Lung (tissue), 12 donors: Measurements from ENCODE around the gene ASTL. TPM values are rescaled to one million over a fixed set of nuclear protein-coding genes. Genes with fewer than 3 reads are reported as not detected.

Experiments used
- ATAC-seq: fragments of 200-7000 bp; cut with Tn5 transposase; one replicate; pipeline ENCODE4 v1.9.1; 2020; ENCODE audit warnings: moderate number of reproducible peaks; ENCODE audit not compliant: insufficient read depth, low FRiP score
- DNase-seq, 3 donors: peaks; one replicate each; pipeline ENCODE4 v3.0.0-alpha.2; 2013 to 2017
- H3K27ac ChIP-seq, 2 donors: one replicate each; pipeline ENCODE4 v1.5.1; 2013; ENCODE audit warnings: mild to moderate bottlenecking in 2 of 2, moderate library complexity in 2 of 2, control low read depth in 1 of 2, inconsistent platforms in 1 of 2, low read depth in 1 of 2, low read length in 1 of 2
- H3K27me3 ChIP-seq, 3 donors: one replicate each; pipeline ENCODE4 v1.5.1; 2013; ENCODE audit warnings: low read length in 2 of 3; ENCODE audit not compliant: control insufficient read depth in 3 of 3, insufficient read depth in 3 of 3
- H3K36me3 ChIP-seq, 4 donors: one replicate each; pipeline ENCODE4 v1.5.1; 2013; ENCODE audit warnings: low read length in 4 of 4, mild to moderate bottlenecking in 1 of 4, moderate library complexity in 1 of 4; ENCODE audit not compliant: control insufficient read depth in 4 of 4, insufficient read depth in 4 of 4
- H3K4me1 ChIP-seq, 5 donors: one replicate each; pipeline ENCODE4 v1.5.1; 2013; ENCODE audit warnings: low read length in 5 of 5, mild to moderate bottlenecking in 2 of 5, moderate library complexity in 1 of 5; ENCODE audit not compliant: control insufficient read depth in 5 of 5, insufficient read depth in 5 of 5
- H3K4me3 ChIP-seq: one replicate; pipeline ENCODE4 v1.5.1; 2013; ENCODE audit warnings: mild to moderate bottlenecking, control low read depth, moderate library complexity
- H3K9ac ChIP-seq, 2 donors: one replicate each; pipeline ENCODE4 v1.5.1; 2013; ENCODE audit warnings: low read length in 2 of 2, control low read depth in 1 of 2; ENCODE audit not compliant: insufficient read depth in 1 of 2
- H3K9me3 ChIP-seq, 4 donors: one replicate each; pipeline ENCODE4 v1.5.1; 2013; ENCODE audit warnings: low read length in 3 of 4, mild to moderate bottlenecking in 1 of 4, moderate library complexity in 1 of 4; ENCODE audit not compliant: control insufficient read depth in 4 of 4, insufficient read depth in 3 of 4
- CTCF ChIP-seq: IDR thresholded peaks from 2 replicates; pipeline ENCODE4 v1.5.1; 2012; ENCODE audit warnings: mild to moderate bottlenecking; ENCODE audit errors: control extremely low read depth, extremely low read depth
- WGBS, 2 donors: extraction: QIAGEN DNeasy Blood & Tissue Kit; methylation state at CpG; one replicate each; pipeline ENCODE4 v1.1.7; 2013; 5-methylcytosine and 5-hydroxymethylcytosine counted together
- polyA plus RNA-seq, 2 donors: library from polyadenylated mRNA; stranded (reverse); fragments of 200-250 nt; gene quantifications; one replicate each; pipeline ENCODE4 v1.2.1, GENCODE V29; 2013
- total RNA-seq, 2 donors: library from RNA; depleted of rRNA in 1 of 2; stranded (reverse); fragments of >200 nt in 1 of 2; gene quantifications; one replicate each; pipeline ENCODE4 v1.2.1, GENCODE V29; 2014 to 2021
- donor health status: control.
- donor health status: control.
- donor health status: Bipolar disorder and iron deficiency.
- donor health status: healthy.
- donor health status: DM: yes; HTN: yes; CAD: no.

ASTL gene
- total and polyA plus RNA-seq, 4 donors = 0.14 to 0.34 TPM; not detected in 2

- no peaks in the 10 kb centered on the region for H3K4me1 ChIP-seq
- H3K4me3 ChIP-seq = no peak overlapping the region
- peaks cover 0 to 3% (median 1%) of the 10 kb centered on the region in 4 donors for H3K9me3 ChIP-seq
- 82 to 90% methylated on average over 2 of the region's 2 CpGs for WGBS, 2 donors
- no peak overlapping the region for H3K9ac ChIP-seq
- ATAC-seq = no peak
- no peak for TF ChIP-seq CTCF
- H3K36me3 ChIP-seq = no peaks in the 10 kb centered on the region
- DNase-seq = no peak
- no peak overlapping the region for H3K27ac ChIP-seq
- no peaks in the 10 kb centered on the region for H3K27me3 ChIP-seq
Measured at GRCh38 chr2:96169868-96170507, 31.7 kb upstream of the ASTL start.

GRCh38 chr2:96167407-96168013 is 29.2 kb upstream of the ASTL start:
- Histone ChIP-seq H3K27ac (no peak overlapping the region), H3K4me1 (peaks cover 0 to 11% (median 0%) of the 10 kb centered on the region in 5 donors), H3K9ac (no peak overlapping the region), H3K27me3 (no peaks in the 10 kb centered on the region), H3K36me3 (no peaks in the 10 kb centered on the region), H3K4me3 (no peak overlapping the region), H3K9me3 (peaks cover 0 to 3% (median 1%) of the 10 kb centered on the region in 4 donors)
- DNase-seq (no peak), ATAC-seq (no peak)
- WGBS, 2 donors = 73 to 77% methylated on average over 6 of the region's 6 CpGs
- no peak for TF ChIP-seq CTCF

GRCh38 chr2:96164459-96165184 is 26.3 kb upstream of the ASTL start:
- Histone ChIP-seq H3K9me3 (no peaks in the 10 kb centered on the region), H3K4me1 (peaks cover 0 to 17% (median 0%) of the 10 kb centered on the region in 5 donors), H3K27ac (no peak overlapping the region), H3K9ac (peak overlapping the region in 1 of 2 donors; percentile 6), H3K36me3 (no peaks in the 10 kb centered on the region), H3K27me3 (no peaks in the 10 kb centered on the region), H3K4me3 (no peak overlapping the region)
- peak; percentile 47 for ATAC-seq
- WGBS, 2 donors = 81 to 87% methylated on average over 18 of the region's 18 CpGs
- no peak for TF ChIP-seq CTCF
- no peak for DNase-seq
